Measurements from ENCODE around the gene GRM8.
A peak's percentile ranks its signal among the peaks of the same experiment; 100 is the strongest.

Gene GRM8

DNA sequence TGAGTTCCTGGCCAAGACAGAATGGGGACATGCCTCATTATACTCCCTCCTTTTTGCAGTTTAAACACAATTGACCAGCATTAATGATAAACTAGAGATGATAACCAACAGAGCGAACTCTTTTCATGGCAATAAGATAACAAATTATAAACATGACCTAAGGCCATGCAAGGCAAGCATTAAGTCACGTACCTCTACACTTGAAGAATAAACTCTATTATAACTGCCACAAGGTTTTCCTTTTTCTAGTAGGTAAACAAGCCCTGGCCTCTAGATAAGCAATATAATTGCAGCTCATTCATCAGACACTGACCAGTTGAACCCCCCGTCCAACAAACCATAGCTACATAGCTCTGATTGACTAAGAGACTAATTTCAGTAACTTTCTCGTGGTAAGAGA lies 767.0 kb downstream of the GRM8 start:
- DNase-seq (ENCODE audit: low spot score), result no peak
- TF ChIP-seq CTCF (IDR thresholded peaks at IDR 0.05; ENCODE audit: extremely low read depth, missing control alignments), result no peak

DNA sequence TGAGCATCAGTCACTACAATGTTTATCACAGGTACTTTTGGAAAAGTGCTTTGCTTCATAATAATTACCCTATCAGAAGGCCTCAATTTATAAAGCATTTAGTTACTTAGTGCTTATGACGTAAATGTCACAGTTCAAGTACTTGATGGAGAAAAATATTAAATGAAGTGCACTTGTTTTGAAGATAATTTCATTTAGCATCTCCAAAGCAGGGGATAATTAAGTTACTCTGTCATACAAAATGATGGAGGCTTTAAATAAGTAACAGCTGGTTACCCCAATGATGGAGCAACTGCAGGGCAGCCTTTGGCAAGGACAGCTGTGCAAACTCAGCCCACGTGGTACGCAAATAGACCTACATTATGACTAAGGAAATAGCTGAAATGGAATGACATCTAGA lies 768.8 kb downstream of the GRM8 start:
- DNase-seq (ENCODE audit: low spot score), result no peak
- TF ChIP-seq CTCF (IDR thresholded peaks at IDR 0.05; ENCODE audit: extremely low read depth, missing control alignments), result no peak

DNA sequence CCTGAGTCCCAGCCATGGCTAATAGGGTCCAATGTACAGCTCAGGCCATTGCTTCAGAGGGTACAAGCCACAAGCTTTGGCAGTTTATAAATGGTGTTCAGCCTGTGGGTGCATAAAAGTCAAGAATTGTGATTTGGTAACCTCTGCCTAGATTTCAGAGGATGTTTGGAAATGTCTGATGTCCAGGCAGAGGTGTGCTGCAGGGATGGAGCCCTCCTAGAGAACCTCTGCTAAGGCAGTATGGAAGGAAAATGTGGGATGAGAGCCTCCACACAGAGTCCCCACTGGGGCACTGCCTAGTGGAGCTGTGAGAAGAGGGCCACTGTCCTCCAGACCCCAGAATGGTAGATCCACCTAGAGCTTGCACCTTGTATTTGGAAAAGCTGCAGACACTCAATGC lies 779.9 kb downstream of the GRM8 start:
- TF ChIP-seq CTCF (IDR thresholded peaks at IDR 0.05; ENCODE audit: extremely low read depth, missing control alignments), result no peak
- no peak for DNase-seq (ENCODE audit: low spot score)

- no peak for TF ChIP-seq CTCF (IDR thresholded peaks at IDR 0.05; ENCODE audit: extremely low read depth, missing control alignments)
- DNase-seq (ENCODE audit: low spot score), result no peak
Measured at GRCh38 chr7:126462405-126462804, 790.3 kb downstream of the GRM8 start.

DNA sequence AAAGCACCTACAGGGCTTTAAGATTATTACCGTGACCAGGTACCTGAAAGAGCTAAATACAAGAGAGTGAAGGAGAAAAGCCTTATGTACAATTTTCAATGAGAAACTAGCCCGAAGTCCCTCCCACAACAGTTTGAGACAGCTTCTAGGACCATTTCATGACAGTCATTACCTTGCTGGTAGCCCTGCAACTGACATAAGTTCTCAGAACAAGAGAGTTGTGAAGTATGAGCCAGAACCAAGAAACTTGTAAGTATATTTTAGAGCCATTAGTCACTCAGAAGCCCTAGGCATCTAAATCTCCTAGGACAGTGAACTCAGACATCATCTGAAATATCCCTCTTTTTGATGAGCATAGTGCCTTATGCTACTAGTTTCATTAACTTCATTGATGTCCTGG lies 792.1 kb downstream of the GRM8 start:
- no peak for TF ChIP-seq CTCF (IDR thresholded peaks at IDR 0.05; ENCODE audit: extremely low read depth, missing control alignments)

DNA sequence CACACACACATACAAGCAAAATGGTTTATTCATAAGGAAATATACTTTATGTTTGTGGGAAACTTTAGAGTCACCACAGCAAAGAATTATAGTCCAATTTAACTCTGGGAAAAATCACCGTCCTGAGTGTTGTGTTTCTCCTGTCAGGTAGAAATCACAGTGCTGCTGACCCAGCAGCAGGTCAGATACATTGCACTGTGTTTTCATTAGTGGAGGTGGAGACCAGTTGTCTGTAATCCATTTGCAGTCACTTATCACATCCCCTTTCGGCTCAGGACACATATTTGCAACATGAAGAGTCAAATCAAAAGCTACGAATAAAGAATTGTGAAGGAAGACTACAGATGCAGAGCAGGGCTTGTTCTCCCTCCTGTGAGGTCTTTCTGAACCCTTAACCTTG lies 799.6 kb downstream of the GRM8 start:
- DNase-seq (ENCODE audit: low spot score), result no peak
- TF ChIP-seq CTCF (IDR thresholded peaks at IDR 0.05; ENCODE audit: extremely low read depth, missing control alignments), result no peak

More for the DNA sequence above, 792.1 kb downstream of the GRM8 start:
- DNase-seq (ENCODE audit: low spot score), result no peak

DNA sequence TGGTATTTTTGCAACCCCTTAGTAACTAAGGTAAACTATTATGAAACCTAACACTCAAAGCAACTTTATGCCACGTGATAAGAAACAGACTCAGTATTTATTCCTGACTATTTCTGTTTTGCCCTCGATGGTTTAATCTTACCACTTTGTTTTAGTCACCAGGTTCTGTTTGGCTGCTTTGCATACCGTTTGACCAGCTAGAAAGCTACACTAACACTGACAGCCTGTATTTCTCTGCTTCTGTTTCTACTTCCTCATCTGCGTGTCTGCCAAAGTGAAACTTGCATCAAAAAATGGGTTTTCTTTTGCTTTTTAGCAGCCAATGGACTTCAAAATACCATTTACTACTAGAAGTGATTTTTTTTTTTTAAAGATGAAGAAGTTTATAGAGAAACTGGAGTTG lies 802.5 kb downstream of the GRM8 start:
- no peak for TF ChIP-seq CTCF (IDR thresholded peaks at IDR 0.05; ENCODE audit: extremely low read depth, missing control alignments)
- DNase-seq (ENCODE audit: low spot score), result peak; percentile 38
